GM23338 (cell line): ENCODE data around the gene MLANA. TPM values are rescaled to one million over a fixed set of nuclear protein-coding genes. Genes with fewer than 3 reads are reported as not detected.
A peak's percentile ranks its signal among the peaks of the same experiment; 100 is the strongest.

Experiments used
- ATAC-seq: fragments of 200-7000 bp; cut with Tn5 transposase; 3 replicates; pipeline ENCODE4 v1.9.1; 2020
- DNase-seq: peaks from one replicate; pipeline ENCODE4 v3.0.0-alpha.2; 2015; ENCODE audit warnings: low spot score
- H2AFZ ChIP-seq: fragments of 200-600 bp; sonication (generic); 2 replicates; pipeline ENCODE4 v1.8.0; 2016; ENCODE audit warnings: antibody characterized with exemption, mild to moderate bottlenecking, moderate library complexity
- H3F3A ChIP-seq: fragments of 200-600 bp; sonication (generic); replicated peaks from 2 replicates; pipeline ENCODE4 v1.8.0; 2017; ENCODE audit warnings: antibody characterized with exemption, mixed run types, low read depth
- H3K27ac ChIP-seq: fragments of 200-600 bp; sonication (generic); 2 replicates; pipeline ENCODE4 v1.6.1; 2016; ENCODE audit warnings: low read depth
- H3K27me3 ChIP-seq: fragments of 200-600 bp; sonication (generic); 2 replicates; pipeline ENCODE4 v1.8.0; 2016; ENCODE audit warnings: mild to moderate bottlenecking, mixed run types, moderate library complexity; ENCODE audit not compliant: insufficient read depth
- H3K36me3 ChIP-seq: fragments of 200-600 bp; sonication (generic); 2 replicates; pipeline ENCODE4 v1.8.0; 2016; ENCODE audit warnings: mild to moderate bottlenecking; ENCODE audit not compliant: insufficient read depth
- H3K4me1 ChIP-seq: fragments of 200-600 bp; sonication (generic); 2 replicates; pipeline ENCODE4 v1.8.0; 2016; ENCODE audit warnings: mild to moderate bottlenecking, moderate library complexity; ENCODE audit not compliant: insufficient read depth
- H3K4me2 ChIP-seq: fragments of 200-600 bp; sonication (generic); 2 replicates; pipeline ENCODE4 v1.7.1; 2017; ENCODE audit warnings: mixed run types
- H3K4me3 ChIP-seq: fragments of 200-600 bp; sonication (generic); 2 replicates; pipeline ENCODE4 v1.6.1; 2016; ENCODE audit warnings: mixed run types
- H3K79me2 ChIP-seq: fragments of 200-600 bp; sonication (generic); replicated peaks from 2 replicates; pipeline ENCODE4 v1.8.0; 2017; ENCODE audit warnings: mild to moderate bottlenecking; ENCODE audit not compliant: insufficient read depth
- H3K9me2 ChIP-seq: fragments of 200-600 bp; sonication (generic); 2 replicates; pipeline ENCODE4 v1.8.0; 2017; ENCODE audit not compliant: insufficient read depth
- H4K20me1 ChIP-seq: fragments of 200-600 bp; sonication (generic); replicated peaks from 2 replicates; pipeline ENCODE4 v1.8.0; 2017; ENCODE audit warnings: mild to moderate bottlenecking; ENCODE audit not compliant: insufficient read depth
- H3K27ac Mint-ChIP-seq: 2 replicates; pipeline ENCODE4 v1.8.0; 2020; ENCODE audit warnings: inconsistent platforms, mild to moderate bottlenecking, moderate library complexity, mixed read lengths
- H3K27me3 Mint-ChIP-seq: 3 replicates; pipeline ENCODE4 v1.8.0; 2022; ENCODE audit warnings: low read depth, mild to moderate bottlenecking, moderate library complexity, mixed read lengths, inconsistent platforms; ENCODE audit not compliant: insufficient read depth, poor library complexity
- H3K36me3 Mint-ChIP-seq: 3 replicates; pipeline ENCODE4 v1.8.0; 2021; ENCODE audit warnings: low read depth, mild to moderate bottlenecking, inconsistent platforms, moderate library complexity, mixed read lengths
- H3K4me1 Mint-ChIP-seq: 3 replicates; pipeline ENCODE4 v1.8.0; 2020; ENCODE audit warnings: mild to moderate bottlenecking, inconsistent platforms, mixed read lengths
- H3K4me3 Mint-ChIP-seq: 3 replicates; pipeline ENCODE4 v1.8.0; 2021; ENCODE audit warnings: moderate library complexity, mild to moderate bottlenecking, inconsistent platforms, mixed read lengths
- H3K9me3 Mint-ChIP-seq: 3 replicates; pipeline ENCODE4 v1.8.0; 2020; ENCODE audit warnings: moderate library complexity, mild to moderate bottlenecking, inconsistent platforms, mixed read lengths
- EZH2 ChIP-seq: fragments of 200-600 bp; sonication (generic); IDR thresholded peaks from one replicate; pipeline ENCODE4 v1.8.0; 2017; ENCODE audit warnings: antibody characterized with exemption, mild to moderate bottlenecking, low read depth; ENCODE audit not compliant: unreplicated experiment
- EZH2phosphoT487 ChIP-seq: fragments of 200-600 bp; sonication (generic); IDR thresholded peaks from one replicate; pipeline ENCODE4 v1.8.1; 2018; ENCODE audit warnings: antibody characterized with exemption; ENCODE audit not compliant: unreplicated experiment
- JUNB ChIP-seq: IDR thresholded peaks from one replicate; pipeline ENCODE4 v1.6.1; 2016; ENCODE audit warnings: antibody characterized with exemption; ENCODE audit not compliant: unreplicated experiment
- NANOG ChIP-seq: IDR thresholded peaks from 2 replicates; pipeline ENCODE4 v1.6.1; 2016; ENCODE audit warnings: antibody characterized with exemption, borderline replicate concordance
- POLR2AphosphoS5 ChIP-seq: IDR thresholded peaks from 2 replicates; pipeline ENCODE4 v1.6.1; 2016; ENCODE audit warnings: antibody characterized with exemption, low read depth
- STAT1 ChIP-seq: IDR thresholded peaks from one replicate; pipeline ENCODE4 v1.6.1; 2016; ENCODE audit warnings: antibody characterized with exemption; ENCODE audit not compliant: unreplicated experiment
- ZNF331 ChIP-seq: fragments of 250-450 bp; sonication (Bioruptor Pico); IDR thresholded peaks from 2 replicates; pipeline ENCODE4 v1.5.0; 2020; ENCODE audit warnings: low read depth, mild to moderate bottlenecking, moderate library complexity
- polyA plus RNA-seq: library from polyadenylated mRNA; unstranded; fragments of >200 nt; fragmentation: Nextera tagmentation; extraction: Ambion mirVana; gene quantifications from 2 replicates; pipeline ENCODE4 v1.2.1, GENCODE V29; 2016
- total RNA-seq: library from RNA; depleted of rRNA; stranded (reverse); fragments of >200 nt; shearing (Covaris generic); gene quantifications from 2 replicates; pipeline ENCODE4 v1.2.3, GENCODE V29; 2014
- TF ChIP-seq, protein P1 (sequence below), 2 experiments: fragments of 200-600 bp in 1 of 2; sonication (generic) in 1 of 2; conservative IDR thresholded peaks; 2 replicates each; pipeline versions ENCODE4 v1.5.1 to v1.6.1; 2016 to 2017; ENCODE audit warnings: antibody characterized with exemption in 2 of 2, low read depth in 2 of 2, mild to moderate bottlenecking in 2 of 2, moderate library complexity in 1 of 2
- TF ChIP-seq, protein P2 (sequence below): IDR thresholded peaks from 2 replicates; pipeline ENCODE4 v1.6.1; 2016; ENCODE audit warnings: antibody characterized with exemption
- TF ChIP-seq, protein P3 (sequence below): IDR thresholded peaks from one replicate; pipeline ENCODE4 v1.6.1; 2018; ENCODE audit warnings: antibody characterized with exemption; ENCODE audit not compliant: unreplicated experiment

MLANA gene
- total and polyA plus RNA-seq, 2 experiments from 2014 or later: not detected

DNA sequence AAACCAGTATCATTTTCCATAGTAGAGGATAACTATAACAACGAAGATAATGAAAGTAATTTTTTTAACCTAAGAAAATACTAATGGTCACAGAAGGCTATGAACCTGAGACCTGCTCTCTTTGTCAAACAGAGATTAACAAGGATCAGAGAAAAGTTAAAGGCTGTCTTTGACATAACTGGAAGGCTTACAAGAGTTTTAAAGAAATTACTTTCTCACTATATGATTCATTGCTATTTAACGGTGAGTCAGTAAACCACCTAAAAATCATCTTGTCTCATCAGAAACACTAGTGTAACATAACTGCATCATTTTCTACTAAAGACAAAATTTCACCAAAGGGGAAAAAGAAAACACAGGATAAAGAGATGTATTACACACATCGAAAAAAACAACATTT, 19.3 kb downstream of the MLANA start (continued):
- TF ChIP-seq POLR2AphosphoS5: no peak
- TF ChIP-seq, protein P1, sequence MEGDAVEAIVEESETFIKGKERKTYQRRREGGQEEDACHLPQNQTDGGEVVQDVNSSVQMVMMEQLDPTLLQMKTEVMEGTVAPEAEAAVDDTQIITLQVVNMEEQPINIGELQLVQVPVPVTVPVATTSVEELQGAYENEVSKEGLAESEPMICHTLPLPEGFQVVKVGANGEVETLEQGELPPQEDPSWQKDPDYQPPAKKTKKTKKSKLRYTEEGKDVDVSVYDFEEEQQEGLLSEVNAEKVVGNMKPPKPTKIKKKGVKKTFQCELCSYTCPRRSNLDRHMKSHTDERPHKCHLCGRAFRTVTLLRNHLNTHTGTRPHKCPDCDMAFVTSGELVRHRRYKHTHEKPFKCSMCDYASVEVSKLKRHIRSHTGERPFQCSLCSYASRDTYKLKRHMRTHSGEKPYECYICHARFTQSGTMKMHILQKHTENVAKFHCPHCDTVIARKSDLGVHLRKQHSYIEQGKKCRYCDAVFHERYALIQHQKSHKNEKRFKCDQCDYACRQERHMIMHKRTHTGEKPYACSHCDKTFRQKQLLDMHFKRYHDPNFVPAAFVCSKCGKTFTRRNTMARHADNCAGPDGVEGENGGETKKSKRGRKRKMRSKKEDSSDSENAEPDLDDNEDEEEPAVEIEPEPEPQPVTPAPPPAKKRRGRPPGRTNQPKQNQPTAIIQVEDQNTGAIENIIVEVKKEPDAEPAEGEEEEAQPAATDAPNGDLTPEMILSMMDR (conservative IDR thresholded peaks at IDR 0.05; ENCODE audit: low read depth in 2 of 2): no peak
- TF ChIP-seq EZH2phosphoT487: no peak
- TF ChIP-seq ZNF331: no peak
- TF ChIP-seq, protein P2, sequence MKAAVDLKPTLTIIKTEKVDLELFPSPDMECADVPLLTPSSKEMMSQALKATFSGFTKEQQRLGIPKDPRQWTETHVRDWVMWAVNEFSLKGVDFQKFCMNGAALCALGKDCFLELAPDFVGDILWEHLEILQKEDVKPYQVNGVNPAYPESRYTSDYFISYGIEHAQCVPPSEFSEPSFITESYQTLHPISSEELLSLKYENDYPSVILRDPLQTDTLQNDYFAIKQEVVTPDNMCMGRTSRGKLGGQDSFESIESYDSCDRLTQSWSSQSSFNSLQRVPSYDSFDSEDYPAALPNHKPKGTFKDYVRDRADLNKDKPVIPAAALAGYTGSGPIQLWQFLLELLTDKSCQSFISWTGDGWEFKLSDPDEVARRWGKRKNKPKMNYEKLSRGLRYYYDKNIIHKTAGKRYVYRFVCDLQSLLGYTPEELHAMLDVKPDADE: no peak
- no peak for TF ChIP-seq EZH2

DNA sequence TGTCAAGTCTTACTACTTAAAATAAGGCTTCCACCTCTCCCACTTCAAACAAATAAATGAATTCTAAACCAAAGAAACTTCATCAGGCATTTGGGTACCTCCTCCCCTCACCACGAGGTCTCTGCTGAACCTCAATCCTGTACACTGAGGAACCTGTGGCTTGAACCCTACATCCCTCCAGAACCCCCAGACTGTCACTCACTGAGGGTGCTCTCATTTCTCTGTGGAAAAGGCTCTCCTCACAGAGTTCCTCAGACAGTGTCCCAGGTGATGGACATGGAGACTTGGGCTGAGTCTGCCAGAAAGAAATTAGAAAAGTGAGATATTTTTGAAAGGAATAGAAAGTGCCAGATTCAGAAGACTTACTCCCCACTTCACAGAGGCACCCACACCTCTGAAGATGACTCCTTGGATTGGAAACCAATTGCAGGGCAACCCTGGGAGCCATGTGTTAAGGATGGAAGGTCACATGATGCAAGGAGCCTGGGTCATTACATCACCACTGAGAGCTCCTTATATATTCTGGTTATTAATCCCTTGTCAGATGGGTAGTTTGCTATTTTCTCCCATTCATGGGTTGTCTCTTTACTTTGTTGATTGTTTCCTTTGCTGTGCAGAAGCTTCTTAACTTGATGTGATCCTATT, 19.8 kb downstream of the MLANA start:
- no peaks in the 10 kb centered on the region for H3K4me1 Mint-ChIP-seq
- H3K27me3 Mint-ChIP-seq: no peaks in the 10 kb centered on the region
- H4K20me1 ChIP-seq: no peaks in the 10 kb centered on the region
- no peaks in the 10 kb centered on the region for H3F3A ChIP-seq
- H3K36me3 Mint-ChIP-seq: no peaks in the 10 kb centered on the region
- no peak overlapping the region for H3K4me2 ChIP-seq
- ATAC-seq (no peak), DNase-seq (no peak)
- no peaks in the 10 kb centered on the region for H3K9me3 Mint-ChIP-seq
- no peak overlapping the region for H3K4me3 ChIP-seq
- no peak for TF ChIP-seq NANOG
- TF ChIP-seq POLR2AphosphoS5: no peak
- no peak for TF ChIP-seq JUNB
- TF ChIP-seq, protein P2: no peak
- no peak for TF ChIP-seq ZNF331
- no peak for TF ChIP-seq EZH2phosphoT487
- TF ChIP-seq STAT1: no peak
- H2AFZ ChIP-seq: no peak overlapping the region
- no peak overlapping the region for H3K27ac ChIP-seq
- H3K27ac Mint-ChIP-seq: 0 out of 2 replicates have a peak overlapping the region, but pooled peaks have one; percentile 17
- no peak overlapping the region for H3K4me3 Mint-ChIP-seq
- H3K27me3 ChIP-seq: no peaks in the 10 kb centered on the region
- H3K36me3 ChIP-seq: no peaks in the 10 kb centered on the region
- H3K4me1 ChIP-seq: no peaks in the 10 kb centered on the region
- H3K79me2 ChIP-seq: no peaks in the 10 kb centered on the region
- H3K9me2 ChIP-seq: no peaks in the 10 kb centered on the region

DNA sequence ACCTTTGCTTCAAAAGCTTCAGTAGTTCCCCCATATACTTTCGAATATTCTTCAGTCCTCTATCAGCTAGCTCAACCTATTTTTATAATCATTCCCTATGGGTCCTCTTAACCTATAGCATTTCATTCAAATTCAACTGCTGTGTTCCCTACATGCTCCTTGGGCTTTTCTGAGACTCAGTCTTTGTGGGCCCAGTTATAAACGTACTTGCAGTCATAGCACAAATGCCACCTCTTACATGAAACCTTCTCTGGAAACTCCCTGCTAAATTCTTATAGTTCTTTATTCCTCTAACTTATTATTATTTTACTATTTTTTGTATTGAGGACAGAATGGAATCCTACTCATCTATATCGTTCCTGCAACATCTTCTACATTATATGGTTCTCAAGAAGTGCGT, 24.7 kb downstream of the MLANA start:
- no peaks in the 10 kb centered on the region for H4K20me1 ChIP-seq
- ATAC-seq: no peak
- TF ChIP-seq, protein P3, sequence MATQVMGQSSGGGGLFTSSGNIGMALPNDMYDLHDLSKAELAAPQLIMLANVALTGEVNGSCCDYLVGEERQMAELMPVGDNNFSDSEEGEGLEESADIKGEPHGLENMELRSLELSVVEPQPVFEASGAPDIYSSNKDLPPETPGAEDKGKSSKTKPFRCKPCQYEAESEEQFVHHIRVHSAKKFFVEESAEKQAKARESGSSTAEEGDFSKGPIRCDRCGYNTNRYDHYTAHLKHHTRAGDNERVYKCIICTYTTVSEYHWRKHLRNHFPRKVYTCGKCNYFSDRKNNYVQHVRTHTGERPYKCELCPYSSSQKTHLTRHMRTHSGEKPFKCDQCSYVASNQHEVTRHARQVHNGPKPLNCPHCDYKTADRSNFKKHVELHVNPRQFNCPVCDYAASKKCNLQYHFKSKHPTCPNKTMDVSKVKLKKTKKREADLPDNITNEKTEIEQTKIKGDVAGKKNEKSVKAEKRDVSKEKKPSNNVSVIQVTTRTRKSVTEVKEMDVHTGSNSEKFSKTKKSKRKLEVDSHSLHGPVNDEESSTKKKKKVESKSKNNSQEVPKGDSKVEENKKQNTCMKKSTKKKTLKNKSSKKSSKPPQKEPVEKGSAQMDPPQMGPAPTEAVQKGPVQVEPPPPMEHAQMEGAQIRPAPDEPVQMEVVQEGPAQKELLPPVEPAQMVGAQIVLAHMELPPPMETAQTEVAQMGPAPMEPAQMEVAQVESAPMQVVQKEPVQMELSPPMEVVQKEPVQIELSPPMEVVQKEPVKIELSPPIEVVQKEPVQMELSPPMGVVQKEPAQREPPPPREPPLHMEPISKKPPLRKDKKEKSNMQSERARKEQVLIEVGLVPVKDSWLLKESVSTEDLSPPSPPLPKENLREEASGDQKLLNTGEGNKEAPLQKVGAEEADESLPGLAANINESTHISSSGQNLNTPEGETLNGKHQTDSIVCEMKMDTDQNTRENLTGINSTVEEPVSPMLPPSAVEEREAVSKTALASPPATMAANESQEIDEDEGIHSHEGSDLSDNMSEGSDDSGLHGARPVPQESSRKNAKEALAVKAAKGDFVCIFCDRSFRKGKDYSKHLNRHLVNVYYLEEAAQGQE: no peak

More for the DNA sequence above, 24.7 kb downstream of the MLANA start:
- Histone ChIP-seq H3K4me1 (no peaks in the 10 kb centered on the region), H3K27ac (no peak overlapping the region), H3K4me2 (no peak overlapping the region), H2AFZ (no peak overlapping the region), H3F3A (no peaks in the 10 kb centered on the region), H3K27me3 (no peaks in the 10 kb centered on the region), H3K9me2 (no peaks in the 10 kb centered on the region), H3K4me3 (no peak overlapping the region), H3K79me2 (no peaks in the 10 kb centered on the region), H3K36me3 (no peaks in the 10 kb centered on the region)
- H3K4me1 Mint-ChIP-seq: no peaks in the 10 kb centered on the region
- H3K4me3 Mint-ChIP-seq: no peak overlapping the region
- no peaks in the 10 kb centered on the region for H3K9me3 Mint-ChIP-seq
- H3K27ac Mint-ChIP-seq: no peak overlapping the region
- no peaks in the 10 kb centered on the region for H3K27me3 Mint-ChIP-seq
- no peak for DNase-seq
- H3K36me3 Mint-ChIP-seq: no peaks in the 10 kb centered on the region
